GM12874 (cell line): Measurements from ENCODE around the gene P2RY8.

Source experiments
- CTCF ChIP-seq: IDR thresholded peaks from 2 replicates; pipeline ENCODE4 v1.5.1; 2011; ENCODE audit warnings: low read depth, mild to moderate bottlenecking, control low read depth, low read length, moderate library complexity; ENCODE audit not compliant: insufficient read depth

The P2RY8 gene

GRCh38 chrX:1537031-1537715, at the start of gene P2RY8:
Gene P2RY8 (minus strand): TSS chrX:1537185. CDS start chrX:1466558, 70,627 bp downstream.
- peak; percentile 34 for TF ChIP-seq CTCF

- no peak for TF ChIP-seq CTCF
Observed at GRCh38 chrX:1584237-1585011, 47.4 kb upstream of the P2RY8 start.

- no peak for TF ChIP-seq CTCF
Observed at GRCh38 chrX:1582686-1583437, 45.9 kb upstream of the P2RY8 start.

- peak; percentile 82 for TF ChIP-seq CTCF
Observed at GRCh38 chrX:1581132-1581531, 44.1 kb upstream of the P2RY8 start.

- TF ChIP-seq CTCF, result no peak
Observed at GRCh38 chrX:1578511-1579173, 41.7 kb upstream of the P2RY8 start.

GRCh38 chrX:1577845-1578244, 40.9 kb upstream of the P2RY8 start:
- TF ChIP-seq CTCF, result no peak
